Effector memory CD8-positive, alpha-beta T cell (primary cell): ENCODE results near the gene SPOCK1.

Experiments used
- ATAC-seq: fragments of 150-1000 bp; cut with Tn5 transposase; replicated peaks from 2 replicates; pipeline ENCODE4 v1.10.0; 2021; ENCODE audit warnings: mild to moderate bottlenecking, moderate library complexity
- DNase-seq, 3 experiments: peaks; one replicate each; pipeline ENCODE4 v3.0.0; 2021
- H3K27ac Mint-ChIP-seq, 2 donors: one replicate each; pipeline ENCODE4 v1.8.0; 2022; ENCODE audit warnings: mild to moderate bottlenecking in 2 of 2, mixed read lengths in 2 of 2, moderate library complexity in 2 of 2
- H3K27me3 Mint-ChIP-seq, 2 donors: one replicate each; pipeline ENCODE4 v1.8.0; 2022; ENCODE audit warnings: mixed read lengths in 2 of 2
- H3K36me3 Mint-ChIP-seq: one replicate; pipeline ENCODE4 v1.8.0; 2022; ENCODE audit warnings: mild to moderate bottlenecking, moderate library complexity, mixed read lengths; ENCODE audit not compliant: insufficient read depth
- H3K4me1 Mint-ChIP-seq, 2 donors: one replicate each; pipeline ENCODE4 v1.8.0; 2022; ENCODE audit warnings: low read depth in 2 of 2, mixed read lengths in 2 of 2
- H3K4me3 Mint-ChIP-seq, 2 donors: one replicate each; pipeline ENCODE4 v1.8.0; 2022; ENCODE audit warnings: mild to moderate bottlenecking in 2 of 2, mixed read lengths in 2 of 2, moderate library complexity in 2 of 2
- H3K9me3 Mint-ChIP-seq, 2 donors: one replicate each; pipeline ENCODE4 v1.8.0; 2022; ENCODE audit warnings: mixed read lengths in 2 of 2

The SPOCK1 gene

DNA sequence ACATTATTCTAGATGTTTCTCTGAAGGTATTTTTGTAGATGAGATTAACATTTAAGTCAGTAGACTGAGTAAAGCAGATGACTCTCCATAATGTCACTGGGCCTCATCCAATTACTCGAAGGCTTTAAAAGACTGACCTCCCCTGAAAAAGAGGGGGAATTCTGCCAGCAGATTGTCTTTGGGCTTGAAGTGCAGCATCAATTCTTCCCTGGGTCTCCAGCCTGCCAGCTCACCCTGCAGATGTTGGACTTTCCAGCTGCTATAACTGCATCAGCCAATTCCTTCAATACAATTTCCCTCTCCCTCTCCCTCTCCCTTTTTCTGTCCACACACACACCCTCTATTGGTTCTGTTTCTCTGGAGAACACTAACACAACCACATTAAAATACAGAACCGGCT, 472.8 kb downstream of the SPOCK1 start:
- H3K27me3 Mint-ChIP-seq, result no peaks in the 10 kb centered on the region
- no peak overlapping the region for H3K27ac Mint-ChIP-seq
- peaks cover 0 to 5% of the 10 kb centered on the region in 2 donors for H3K4me1 Mint-ChIP-seq
- H3K9me3 Mint-ChIP-seq, result no peaks in the 10 kb centered on the region
- no peak for ATAC-seq
- no peak overlapping the region for H3K4me3 Mint-ChIP-seq
- H3K36me3 Mint-ChIP-seq, result no peaks in the 10 kb centered on the region
- no peak for DNase-seq

DNA sequence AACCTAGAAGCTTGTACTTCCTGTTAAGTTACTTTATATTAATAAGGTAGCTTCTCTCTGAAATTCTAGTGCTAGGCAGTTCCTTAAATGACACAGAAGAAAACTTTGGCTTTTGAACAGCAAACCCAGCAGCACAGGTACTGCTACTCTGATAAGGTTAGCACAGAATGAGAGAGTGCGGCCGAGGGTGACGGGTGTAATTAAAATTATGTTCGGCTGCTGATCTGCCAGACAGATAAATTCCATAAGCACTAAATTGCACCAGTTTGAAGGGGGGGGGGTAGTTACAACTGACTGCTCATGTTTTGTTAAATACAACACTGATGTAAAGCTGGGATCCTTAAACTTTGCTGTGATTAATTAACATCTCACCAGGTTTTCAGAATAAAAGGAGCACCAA, 475.1 kb downstream of the SPOCK1 start:
- H3K27me3 Mint-ChIP-seq, result no peaks in the 10 kb centered on the region

DNA sequence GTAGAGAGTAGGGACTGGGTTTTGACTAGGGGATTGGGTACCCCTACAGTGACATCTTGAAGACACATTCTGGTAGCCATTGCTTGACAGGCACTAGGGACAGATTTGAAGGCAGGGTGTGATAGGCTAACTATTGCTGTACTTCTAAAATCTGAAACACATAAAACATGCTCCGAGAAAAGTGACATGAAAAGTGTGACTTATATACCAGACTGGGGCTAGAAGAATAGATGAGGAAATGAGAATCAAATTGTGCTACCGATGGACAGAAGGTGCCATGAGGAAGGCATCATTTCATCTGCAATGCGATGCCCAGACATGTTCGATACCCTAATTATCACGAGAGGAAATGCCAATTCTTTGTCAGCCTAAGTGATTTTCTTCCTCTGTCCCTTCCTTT, 475.8 kb downstream of the SPOCK1 start:
- no peak overlapping the region for H3K27ac Mint-ChIP-seq

More for the DNA sequence above, 475.1 kb downstream of the SPOCK1 start:
- Mint-ChIP-seq H3K4me1 (peaks cover 0 to 5% of the 10 kb centered on the region in 2 donors), H3K36me3 (no peaks in the 10 kb centered on the region), H3K4me3 (no peak overlapping the region), H3K9me3 (no peaks in the 10 kb centered on the region), H3K27ac (no peak overlapping the region)
- DNase-seq (no peak), ATAC-seq (no peak)

DNA sequence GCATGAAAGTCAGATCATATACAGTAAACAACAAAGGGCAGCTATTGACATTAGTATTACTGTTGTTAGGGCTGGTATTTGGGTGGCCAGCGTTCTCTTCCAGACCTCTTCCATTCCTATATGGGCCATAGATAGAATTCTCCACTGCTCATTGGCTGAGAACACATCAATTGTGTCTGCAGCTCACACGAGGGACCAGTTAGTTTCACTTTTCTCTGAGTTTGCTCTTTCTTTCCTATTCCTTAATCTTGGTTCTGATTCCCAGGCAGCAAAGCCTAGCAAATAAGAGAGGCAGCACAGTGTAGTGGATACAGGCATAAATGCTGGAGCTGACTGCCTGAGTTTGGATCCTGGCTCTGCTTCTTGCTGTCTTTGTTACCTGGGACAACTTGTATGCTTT, 476.4 kb downstream of the SPOCK1 start:
- Mint-ChIP-seq H3K4me1 (peaks cover 0 to 5% of the 10 kb centered on the region in 2 donors), H3K9me3 (no peaks in the 10 kb centered on the region), H3K27me3 (no peaks in the 10 kb centered on the region), H3K36me3 (no peaks in the 10 kb centered on the region), H3K27ac (no peak overlapping the region), H3K4me3 (no peak overlapping the region)
- DNase-seq (no peak), ATAC-seq (no peak)

More for the DNA sequence above, 475.8 kb downstream of the SPOCK1 start:
- DNase-seq, result no peak
- Mint-ChIP-seq H3K27me3 (no peaks in the 10 kb centered on the region), H3K36me3 (no peaks in the 10 kb centered on the region), H3K4me3 (no peak overlapping the region), H3K4me1 (peaks cover 0 to 5% of the 10 kb centered on the region in 2 donors), H3K9me3 (no peaks in the 10 kb centered on the region)
- ATAC-seq, result no peak

DNA sequence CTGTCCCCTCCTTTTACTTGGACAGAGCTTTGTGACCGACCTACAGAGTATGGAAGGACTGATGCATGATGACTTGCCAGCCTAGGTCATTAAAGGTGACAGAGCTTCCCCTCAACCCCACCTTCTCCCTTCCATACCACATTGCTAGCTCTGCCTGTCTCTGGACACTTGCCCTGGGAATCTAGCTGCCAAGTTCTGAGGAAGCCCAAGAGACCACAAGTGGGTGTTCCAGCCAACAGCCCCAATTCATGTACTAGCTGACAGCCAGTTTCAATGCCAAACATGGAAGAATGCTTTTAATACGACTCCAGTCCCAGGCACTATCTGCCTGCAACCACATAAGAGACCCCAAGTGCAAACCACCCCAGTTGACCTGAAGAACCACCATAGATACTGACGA, 477.1 kb downstream of the SPOCK1 start:
- Mint-ChIP-seq H3K27ac (no peak overlapping the region), H3K4me3 (no peak overlapping the region), H3K4me1 (peaks cover 0 to 5% of the 10 kb centered on the region in 2 donors), H3K27me3 (no peaks in the 10 kb centered on the region), H3K36me3 (no peaks in the 10 kb centered on the region), H3K9me3 (no peaks in the 10 kb centered on the region)
- DNase-seq, result no peak
- ATAC-seq, result no peak

DNA sequence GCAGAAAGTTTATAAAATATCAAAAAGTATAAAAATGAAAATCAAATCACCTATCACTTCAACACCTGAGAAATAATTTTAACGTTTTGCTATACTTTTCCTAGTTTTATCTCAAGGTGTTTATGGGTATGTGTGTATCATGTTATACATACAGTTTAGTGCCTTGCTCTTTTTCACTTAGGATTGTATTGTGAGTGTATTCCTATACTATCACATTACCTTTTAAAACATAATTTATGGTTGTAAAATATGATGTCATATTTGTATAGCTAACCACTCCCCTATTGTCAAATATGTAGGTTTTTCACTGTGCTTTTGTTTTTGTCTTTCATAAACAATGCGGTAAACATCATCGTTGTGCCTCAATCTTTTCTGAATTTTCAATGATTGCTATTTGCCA, 479.9 kb downstream of the SPOCK1 start:
- Mint-ChIP-seq H3K27ac (no peak overlapping the region), H3K27me3 (no peaks in the 10 kb centered on the region), H3K4me3 (no peak overlapping the region), H3K4me1 (peaks cover 0 to 5% of the 10 kb centered on the region in 2 donors), H3K9me3 (peaks cover 0 to 2% of the 10 kb centered on the region in 2 donors), H3K36me3 (no peaks in the 10 kb centered on the region)
- no peak for DNase-seq
- no peak for ATAC-seq

DNA sequence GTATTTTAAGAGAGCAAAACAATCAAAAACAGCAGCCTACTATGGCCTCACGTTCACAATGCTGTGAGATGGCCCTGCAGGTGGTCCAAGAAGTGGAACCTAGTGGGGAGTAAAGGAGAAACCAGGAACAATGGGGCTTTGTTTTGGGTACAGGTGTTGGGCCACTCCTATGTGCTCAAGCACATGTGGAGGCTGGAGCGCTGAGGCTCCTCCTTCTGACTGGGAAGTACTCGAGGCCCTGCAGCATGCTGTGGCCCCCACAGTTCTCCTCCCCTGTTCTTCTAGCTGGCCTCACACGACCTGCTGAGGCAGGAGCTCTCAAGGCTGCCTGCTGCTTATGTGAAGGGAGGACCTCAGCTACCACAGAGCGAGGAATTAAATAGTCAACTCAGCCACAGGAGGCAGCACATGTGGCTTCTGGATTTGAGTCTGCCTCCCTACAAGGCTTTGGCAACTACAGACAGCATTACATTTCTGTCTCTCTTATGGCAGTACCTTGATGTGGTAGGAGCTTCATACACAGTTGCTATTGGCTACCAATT, 482.3 kb downstream of the SPOCK1 start:
- Mint-ChIP-seq H3K27me3 (no peaks in the 10 kb centered on the region), H3K36me3 (no peaks in the 10 kb centered on the region), H3K4me1 (no peaks in the 10 kb centered on the region), H3K4me3 (no peak overlapping the region), H3K27ac (no peak overlapping the region), H3K9me3 (peaks cover 0 to 3% of the 10 kb centered on the region in 2 donors)
- DNase-seq (no peak), ATAC-seq (no peak)

DNA sequence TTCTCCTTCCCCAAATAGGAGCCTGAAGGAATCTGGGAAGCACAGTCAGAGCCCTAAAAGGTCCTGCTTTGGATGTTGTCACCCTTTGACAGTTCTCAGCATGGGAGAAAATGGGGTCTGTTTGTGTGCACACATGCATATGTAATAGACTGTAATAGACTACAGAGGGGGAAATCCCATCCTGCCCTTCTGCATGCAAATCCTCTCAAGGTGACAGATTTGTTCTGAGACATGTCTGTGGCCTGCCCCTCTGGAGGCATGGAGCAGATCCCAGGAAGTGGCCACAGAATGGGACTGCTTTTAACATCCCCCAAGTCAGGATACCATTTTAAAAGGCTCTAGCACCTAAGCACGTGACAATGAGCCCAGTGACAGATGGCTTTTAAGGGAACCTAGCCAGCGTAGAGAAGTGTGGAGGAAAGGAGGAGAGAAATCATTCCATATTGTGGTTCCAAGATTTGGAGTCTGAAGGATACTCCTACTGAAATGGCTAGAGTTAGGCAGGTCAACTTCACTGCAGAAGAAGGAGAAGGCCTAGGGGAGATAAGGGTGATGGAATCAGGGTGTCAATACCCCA, 483.5 kb downstream of the SPOCK1 start:
- ATAC-seq, result no peak
- Mint-ChIP-seq H3K36me3 (no peaks in the 10 kb centered on the region), H3K9me3 (peaks cover 0 to 3% of the 10 kb centered on the region in 2 donors), H3K27ac (no peak overlapping the region), H3K27me3 (no peaks in the 10 kb centered on the region), H3K4me3 (no peak overlapping the region), H3K4me1 (no peaks in the 10 kb centered on the region)
- no peak for DNase-seq

DNA sequence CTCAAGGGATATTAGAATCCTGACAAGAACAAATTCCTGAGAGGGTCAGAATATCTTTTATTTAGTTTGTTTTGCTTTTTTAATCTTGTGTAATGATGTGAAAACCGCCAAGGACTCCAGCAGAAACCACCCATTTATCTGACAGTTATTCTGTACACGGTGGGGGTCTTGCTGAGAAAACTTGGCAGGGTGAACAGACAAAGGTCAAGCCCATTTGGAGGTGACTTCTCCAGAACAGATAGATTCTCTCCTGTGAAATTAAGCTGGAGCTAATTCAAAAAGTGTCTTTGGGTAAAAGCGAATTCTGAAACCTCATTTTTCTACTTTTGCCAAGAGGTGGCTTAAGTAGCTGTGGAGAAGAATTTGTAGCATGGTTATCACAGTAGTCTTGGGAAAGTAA, 484.4 kb downstream of the SPOCK1 start:
- Mint-ChIP-seq H3K27me3 (no peaks in the 10 kb centered on the region), H3K9me3 (peaks cover 0 to 3% of the 10 kb centered on the region in 2 donors), H3K4me1 (no peaks in the 10 kb centered on the region), H3K36me3 (no peaks in the 10 kb centered on the region), H3K4me3 (no peak overlapping the region), H3K27ac (no peak overlapping the region)
- ATAC-seq (no peak), DNase-seq (no peak)

DNA sequence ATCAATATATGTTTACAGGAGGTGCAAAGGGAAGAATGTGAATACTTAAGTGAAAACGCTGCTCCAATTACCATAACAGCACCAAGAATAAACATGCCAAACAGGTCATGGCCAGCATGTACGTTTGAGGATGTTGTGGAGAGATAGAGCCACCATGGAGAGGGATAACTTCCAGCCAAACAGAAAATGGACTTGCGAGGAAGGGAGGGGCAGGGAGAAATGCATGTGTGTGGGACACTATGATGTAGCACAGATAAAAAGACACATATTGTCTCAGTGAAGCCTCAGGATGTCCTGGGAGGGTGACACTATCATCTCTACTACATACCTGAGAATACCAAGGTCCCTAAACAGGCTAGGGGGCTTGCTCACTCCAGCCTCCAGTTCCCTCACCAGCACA, 488.9 kb downstream of the SPOCK1 start:
- no peaks in the 10 kb centered on the region for H3K4me1 Mint-ChIP-seq
- no peak overlapping the region for H3K4me3 Mint-ChIP-seq
- no peaks in the 10 kb centered on the region for H3K36me3 Mint-ChIP-seq
- no peak overlapping the region for H3K27ac Mint-ChIP-seq
- DNase-seq (no peak), ATAC-seq (no peak)
- H3K9me3 Mint-ChIP-seq, result peaks cover 0 to 3% of the 10 kb centered on the region in 2 donors
- H3K27me3 Mint-ChIP-seq, result no peaks in the 10 kb centered on the region

DNA sequence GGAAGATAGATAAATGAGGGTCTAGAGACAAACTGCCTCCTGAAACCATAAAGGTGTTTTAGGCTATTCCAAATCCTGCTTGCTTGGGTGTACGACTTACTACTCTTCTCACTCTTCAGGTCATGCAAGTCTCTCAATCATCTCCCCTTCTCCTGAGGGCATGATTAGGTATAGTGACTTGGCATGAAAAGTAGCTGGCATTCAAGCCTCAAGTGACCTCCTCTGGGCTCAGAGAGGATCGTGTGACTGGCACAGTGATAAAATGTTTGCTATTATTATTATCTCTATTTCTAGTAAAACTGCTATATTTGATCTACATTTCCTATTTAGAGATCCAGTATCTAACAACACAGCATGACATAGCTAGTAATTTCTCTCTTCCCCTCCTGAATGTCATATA, 494.8 kb downstream of the SPOCK1 start:
- Mint-ChIP-seq H3K36me3 (no peaks in the 10 kb centered on the region), H3K9me3 (peaks cover 0 to 2% of the 10 kb centered on the region in 2 donors), H3K27me3 (no peaks in the 10 kb centered on the region), H3K27ac (no peak overlapping the region), H3K4me1 (no peaks in the 10 kb centered on the region), H3K4me3 (no peak overlapping the region)
- ATAC-seq (no peak), DNase-seq (no peak)

DNA sequence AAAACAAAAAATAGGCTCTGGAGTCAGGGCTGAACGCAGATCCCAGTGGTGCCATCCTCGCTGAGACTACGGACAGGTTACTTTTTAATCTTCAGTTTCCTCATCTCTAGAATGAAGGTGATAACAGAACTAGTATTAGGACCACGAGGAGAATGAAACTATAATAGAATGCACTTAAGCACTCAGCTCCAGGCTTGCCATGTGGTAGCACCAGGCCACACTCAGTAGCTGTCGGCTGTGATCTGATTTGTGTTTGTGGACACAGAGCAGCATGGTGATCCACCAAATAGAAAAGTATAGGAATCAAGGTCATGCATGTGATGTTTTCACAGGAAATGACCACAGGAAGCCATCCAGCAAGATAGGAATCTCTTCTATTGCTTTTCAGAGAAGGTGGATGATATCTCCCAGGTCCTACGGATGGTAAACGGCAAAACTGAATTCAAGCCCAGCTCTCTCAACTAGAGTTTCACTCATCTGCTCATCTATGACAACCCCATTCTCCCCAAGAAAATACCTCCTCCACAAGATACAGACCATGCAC, 498.0 kb downstream of the SPOCK1 start:
- no peak for DNase-seq
- no peak for ATAC-seq
- Mint-ChIP-seq H3K27me3 (no peaks in the 10 kb centered on the region), H3K36me3 (no peaks in the 10 kb centered on the region), H3K4me3 (no peak overlapping the region), H3K4me1 (no peaks in the 10 kb centered on the region), H3K27ac (no peak overlapping the region), H3K9me3 (no peaks in the 10 kb centered on the region)

DNA sequence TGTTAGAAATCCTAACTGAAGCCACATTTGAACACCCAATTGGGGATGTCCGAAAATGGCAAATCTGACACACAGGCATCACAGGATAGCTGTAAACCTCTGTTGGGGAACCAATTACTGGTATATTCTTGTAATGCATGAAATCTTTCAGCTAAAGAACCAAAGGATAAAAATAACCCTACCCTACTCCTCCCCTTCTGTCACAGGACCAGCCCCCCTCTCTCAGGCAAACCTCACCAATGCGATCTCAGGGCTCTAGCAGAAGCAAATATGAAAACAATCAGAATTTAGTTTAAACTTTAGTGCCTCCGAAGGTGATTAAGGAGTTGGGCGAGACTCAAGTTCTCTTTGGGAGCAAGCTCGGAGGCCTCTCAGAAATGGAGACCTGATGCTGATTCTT, 499.3 kb downstream of the SPOCK1 start:
- no peak for ATAC-seq
- no peak for DNase-seq
- H3K9me3 Mint-ChIP-seq, result no peaks in the 10 kb centered on the region
- no peaks in the 10 kb centered on the region for H3K4me1 Mint-ChIP-seq
- H3K36me3 Mint-ChIP-seq, result no peaks in the 10 kb centered on the region
- no peak overlapping the region for H3K4me3 Mint-ChIP-seq
- no peaks in the 10 kb centered on the region for H3K27me3 Mint-ChIP-seq
- H3K27ac Mint-ChIP-seq, result no peak overlapping the region

DNA sequence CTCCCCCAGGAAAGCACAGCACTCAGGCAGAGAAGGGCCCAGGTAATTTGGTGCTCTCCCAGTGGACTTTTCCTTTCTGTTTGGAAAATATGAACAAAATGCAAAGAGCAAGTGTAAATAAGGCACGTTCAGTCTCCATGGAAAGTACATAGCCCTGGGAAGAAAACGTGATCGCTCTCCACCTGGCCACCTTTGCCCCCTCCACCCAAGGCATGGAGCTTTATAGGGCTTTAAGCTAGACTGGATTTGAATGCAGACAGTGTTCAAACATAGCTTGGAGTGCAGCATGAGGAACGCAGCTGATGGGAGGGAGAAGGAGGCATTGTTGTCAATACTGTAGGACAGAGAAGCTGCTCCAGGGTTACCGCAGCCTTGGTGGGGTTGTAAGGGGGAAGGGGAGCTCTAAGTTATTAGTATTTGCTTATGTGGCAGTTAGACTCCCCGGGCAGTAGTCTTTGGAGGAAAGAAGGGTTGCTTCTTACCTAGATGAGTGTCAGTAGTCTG, 500.2 kb downstream of the SPOCK1 start:
- ATAC-seq, result no peak
- no peak for DNase-seq
- Mint-ChIP-seq H3K4me1 (no peaks in the 10 kb centered on the region), H3K27ac (no peak overlapping the region), H3K9me3 (no peaks in the 10 kb centered on the region), H3K36me3 (no peaks in the 10 kb centered on the region), H3K27me3 (no peaks in the 10 kb centered on the region), H3K4me3 (no peak overlapping the region)
